Stimulated activated CD8-positive, alpha-beta memory T cell treated with anti-CD3 and anti-CD28 coated beads, Interleukin-12 subunit alpha, Interleukin-12 subunit beta, amount 100 ng/mL, for 1 hour (primary cell): ENCODE measurements around the gene CSMD2.
"Not testable (repeated sequence)": the region's sequence is repeated elsewhere in the genome, so short reads cannot be mapped to it uniquely, and the experiment has no call there.

Experiments used
- DNase-seq: peaks from one replicate; pipeline ENCODE4 v3.0.0-alpha.2; 2020; ENCODE audit warnings: low read depth

CSMD2 gene

GRCh38 chr1:34108269-34108668 is 56.8 kb downstream of the CSMD2 start:
- no peak for DNase-seq

- no peak for DNase-seq
Observed at GRCh38 chr1:34101151-34101550, 63.9 kb downstream of the CSMD2 start.

GRCh38 chr1:34100332-34100731 is 64.7 kb downstream of the CSMD2 start:
- no peak for DNase-seq

- DNase-seq = not testable (repeated sequence)
Observed at GRCh38 chr1:34092399-34092798, 72.6 kb downstream of the CSMD2 start.

GRCh38 chr1:34089731-34090130 is 75.3 kb downstream of the CSMD2 start:
- no peak for DNase-seq

- no peak for DNase-seq
Observed at GRCh38 chr1:34087986-34088385, 77.0 kb downstream of the CSMD2 start.

- DNase-seq = no peak
Observed at GRCh38 chr1:34086561-34086960, 78.5 kb downstream of the CSMD2 start.

- no peak for DNase-seq
Observed at GRCh38 chr1:34083974-34084373, 81.1 kb downstream of the CSMD2 start.

GRCh38 chr1:34082085-34082670 is 82.9 kb downstream of the CSMD2 start:
- not testable (repeated sequence) for DNase-seq

- no peak for DNase-seq
Observed at GRCh38 chr1:34078383-34078782, 86.6 kb downstream of the CSMD2 start.

GRCh38 chr1:34075576-34075975 is 89.5 kb downstream of the CSMD2 start:
- DNase-seq = no peak

- no peak for DNase-seq
Observed at GRCh38 chr1:34073028-34073695, 91.9 kb downstream of the CSMD2 start.

GRCh38 chr1:34070201-34070836 is 94.7 kb downstream of the CSMD2 start:
- no peak for DNase-seq

GRCh38 chr1:34066981-34067603 is 97.9 kb downstream of the CSMD2 start:
- DNase-seq = no peak

- no peak for DNase-seq
Observed at GRCh38 chr1:34066166-34066565, 98.9 kb downstream of the CSMD2 start.

- DNase-seq = no peak
Observed at GRCh38 chr1:34065498-34065897, 99.5 kb downstream of the CSMD2 start.

GRCh38 chr1:34060901-34061415 is 104.1 kb downstream of the CSMD2 start:
- DNase-seq = no peak

GRCh38 chr1:34060187-34060730 is 104.8 kb downstream of the CSMD2 start:
- DNase-seq = no peak

GRCh38 chr1:34057347-34058130 is 107.5 kb downstream of the CSMD2 start:
- DNase-seq = no peak

GRCh38 chr1:34055818-34056217 is 109.2 kb downstream of the CSMD2 start:
- DNase-seq = no peak

- no peak for DNase-seq
Observed at GRCh38 chr1:34054920-34055319, 110.1 kb downstream of the CSMD2 start.

- no peak for DNase-seq
Observed at GRCh38 chr1:34053660-34054059, 111.4 kb downstream of the CSMD2 start.
